IPS-NIHi11 (cell line): ENCODE results near the gene LMBRD2.

Experiments
- DNase-seq: peaks from one replicate; pipeline ENCODE4 v3.0.0; 2012; ENCODE audit warnings: mixed read lengths, low spot score

Gene LMBRD2

GRCh38 chr5:36108758-36109460 is 42.8 kb downstream of the LMBRD2 start:
- no peak for DNase-seq

GRCh38 chr5:36105819-36106218 is 45.9 kb downstream of the LMBRD2 start:
- DNase-seq = no peak

GRCh38 chr5:36099748-36100147 is 51.9 kb downstream of the LMBRD2 start:
- DNase-seq = no peak

GRCh38 chr5:36096486-36096885 is 55.2 kb downstream of the LMBRD2 start:
- no peak for DNase-seq

- DNase-seq = peak; percentile 45
Measured at GRCh38 chr5:36089989-36090388, 61.7 kb downstream of the LMBRD2 start.

GRCh38 chr5:36079200-36079781 is 72.4 kb downstream of the LMBRD2 start:
- DNase-seq = peak; percentile 81

- DNase-seq = no peak
Measured at GRCh38 chr5:36078430-36078829, 73.3 kb downstream of the LMBRD2 start.

GRCh38 chr5:36073595-36074216 is 78.0 kb downstream of the LMBRD2 start:
- peak; percentile 44 for DNase-seq

GRCh38 chr5:36070687-36071571 is 80.8 kb downstream of the LMBRD2 start:
- DNase-seq = no peak

GRCh38 chr5:36068751-36069281 is 82.9 kb downstream of the LMBRD2 start:
- no peak for DNase-seq

- DNase-seq = peak; percentile 78
Measured at GRCh38 chr5:36066540-36067210, 85.0 kb downstream of the LMBRD2 start, which contains the start of gene UGT3A2. Gene UGT3A2 (minus strand): TSS chr5:36066882. CDS start chr5:36066789, 93 bp downstream.

- peak; percentile 22 for DNase-seq
Measured at GRCh38 chr5:36066001-36066539, 85.6 kb downstream of the LMBRD2 start.

GRCh38 chr5:36060420-36060887 is 91.2 kb downstream of the LMBRD2 start:
- DNase-seq = no peak

GRCh38 chr5:36059571-36060419 is 91.9 kb downstream of the LMBRD2 start:
- DNase-seq = no peak

GRCh38 chr5:36058776-36059175 is 92.9 kb downstream of the LMBRD2 start:
- no peak for DNase-seq

- DNase-seq = no peak
Measured at GRCh38 chr5:36057386-36057785, 94.3 kb downstream of the LMBRD2 start.

- DNase-seq = no peak
Measured at GRCh38 chr5:36056422-36056821, 95.3 kb downstream of the LMBRD2 start.

GRCh38 chr5:36055984-36056383 is 95.7 kb downstream of the LMBRD2 start:
- no peak for DNase-seq

GRCh38 chr5:36054647-36055046 is 97.0 kb downstream of the LMBRD2 start:
- DNase-seq = no peak

- DNase-seq = no peak
Measured at GRCh38 chr5:36052538-36052937, 99.1 kb downstream of the LMBRD2 start.
